Ovary (tissue), 9 donors: Measurements from ENCODE around the gene VSIG10. TPM values are rescaled to one million over a fixed set of nuclear protein-coding genes. Genes with fewer than 3 reads are reported as not detected.

ENCODE experiments used
- DNase-seq, 5 donors: peaks; one replicate each; pipeline ENCODE4 v3.0.0-alpha.2; 2019 to 2020
- H3K27ac ChIP-seq, 2 donors: fragments of 200-600 bp; one replicate each; pipeline versions ENCODE4 v1.5.1 to v1.8.0; 2019 to 2022
- H3K27me3 ChIP-seq: fragments of 200-600 bp; one replicate; pipeline ENCODE4 v1.8.0; 2022
- H3K36me3 ChIP-seq: fragments of 200-600 bp; sonication (generic); one replicate; pipeline ENCODE4 v1.5.1; 2019
- H3K4me1 ChIP-seq: one replicate; pipeline ENCODE4 v1.8.1; 2013; ENCODE audit warnings: mild to moderate bottlenecking, moderate library complexity; ENCODE audit not compliant: insufficient read depth
- H3K4me3 ChIP-seq: fragments of 200-600 bp; sonication (generic); one replicate; pipeline ENCODE4 v1.5.1; 2017
- H3K9me3 ChIP-seq, 2 donors: fragments of 200-600 bp in 1 of 2; sonication (generic) in 1 of 2; one replicate each; pipeline versions ENCODE4 v1.5.1 to v1.8.1; 2013 to 2019; ENCODE audit warnings: mild to moderate bottlenecking in 1 of 2, moderate library complexity in 1 of 2
- CTCF ChIP-seq, 3 donors: fragments of 450-650 bp in 2 of 3; fragments of 200-600 bp in 1 of 3; IDR thresholded peaks; one replicate each; pipeline versions ENCODE4 v1.5.1 to v1.8.0; 2016 to 2022; ENCODE audit warnings: antibody characterized with exemption in 3 of 3, mild to moderate bottlenecking in 1 of 3
- EP300 ChIP-seq: sonication (generic); formaldehyde crosslinking; IDR thresholded peaks from one replicate; pipeline ENCODE4 v1.6.1; 2017; ENCODE audit warnings: antibody characterized with exemption
- POLR2A ChIP-seq: fragments of 450-650 bp; IDR thresholded peaks from one replicate; pipeline ENCODE4 v1.6.1; 2017; ENCODE audit warnings: antibody characterized with exemption, mild to moderate bottlenecking, moderate library complexity
- WGBS, 3 donors: extraction: QIAGEN DNeasy Blood & Tissue Kit in 1 of 3; methylation state at CpG; one replicate each; pipeline versions ENCODE4 v1.1.5 to v1.1.7; 2013 to 2017; 5-methylcytosine and 5-hydroxymethylcytosine counted together
- intact Hi-C, 4 donors: fragments of 100-400 bp; cut with DNase I; formaldehyde crosslinking; loops; one replicate each; pipeline versions ENCODE4 v1.11.0 to v1.15.1; 2022 to 2023
- polyA plus RNA-seq, 2 donors: library from polyadenylated mRNA; stranded (reverse); fragments of 200-250 nt in 1 of 2; fragments of 350-450 nt in 1 of 2; fragmentation: Illumina TruSeq in 1 of 2; extraction: RNeasy Lipid Tissue Mini Kit (QIAGEN cat#74804) in 1 of 2; gene quantifications; one replicate each; pipeline ENCODE4 v1.2.3, GENCODE V29; 2013 to 2014
- total RNA-seq, 7 donors: library from RNA; depleted of rRNA in 2 of 7; stranded (reverse); fragments of >200 nt in 2 of 7; fragmentation: NEBNext Ultra II Directional in 3 of 7; extraction: Animal tissue kit (Norgen Biotek cat#: 25700) in 3 of 7; gene quantifications; one replicate each; pipeline versions ENCODE4 v1.1.0 to v1.2.4, GENCODE V29; 2016 to 2023
- donor health status: DM: no; HTN: no; CAD: no; lungs with moderate emphysema.
- donor health status: DM: no; HTN: no; CAD: no.
- donor health status: Bipolar disorder and iron deficiency.
- donor health status: DM: yes; HTN: yes; CAD: no.
- donor health status: DM: no; HTN: no; CAD: no.
- donor health status: DM: yes; HTN: yes; CAD: no.

Gene VSIG10
- total and polyA plus RNA-seq, 9 donors: 22.2 to 33.6 (median 27.8) TPM

GRCh38 chr12:118101051-118101450, 2.8 kb downstream of the VSIG10 start:
- peaks cover 2% of the 10 kb centered on the region for H3K4me1 ChIP-seq

GRCh38 chr12:118098911-118099671, 4.7 kb downstream of the VSIG10 start:
- H3K36me3 ChIP-seq: no peaks in the 10 kb centered on the region
- no peak overlapping the region for H3K4me3 ChIP-seq
- H3K27ac ChIP-seq: no peak overlapping the region
- 91 to 94% (median 92%) methylated on average over 12 of the region's 12 CpGs for WGBS, 3 donors
- intact Hi-C loops: no loop called here
- no peaks in the 10 kb centered on the region for H3K27me3 ChIP-seq
- TF ChIP-seq POLR2A (no peak), EP300 (no peak), CTCF (IDR thresholded peaks at IDR 0.05) (no peak)
- H3K9me3 ChIP-seq: no peaks in the 10 kb centered on the region
- H3K4me1 ChIP-seq: peaks cover 2% of the 10 kb centered on the region
- no peak for DNase-seq

More at GRCh38 chr12:118101051-118101450, 2.8 kb downstream of the VSIG10 start:
- Histone ChIP-seq H3K27me3 (no peaks in the 10 kb centered on the region), H3K27ac (no peak overlapping the region), H3K9me3 (no peaks in the 10 kb centered on the region), H3K36me3 (no peaks in the 10 kb centered on the region), H3K4me3 (no peak overlapping the region)
- no peak for DNase-seq
- TF ChIP-seq POLR2A (no peak), EP300 (no peak), CTCF (IDR thresholded peaks at IDR 0.05) (no peak)
- intact Hi-C loops: loop anchor here in 1 of 4 donors (5.0 kb wide), 1 partner anchor 39 kb away; the partner anchor contains the start of gene WSB2
- 95 to 97% (median 97%) methylated on average over 3 of the region's 3 CpGs for WGBS, 3 donors

- Histone ChIP-seq H3K9me3 (no peaks in the 10 kb centered on the region), H3K4me1 (peaks cover 2% of the 10 kb centered on the region), H3K27ac (no peak overlapping the region), H3K4me3 (no peak overlapping the region), H3K36me3 (no peaks in the 10 kb centered on the region), H3K27me3 (no peaks in the 10 kb centered on the region)
- intact Hi-C loops: no loop called here
- no peak for TF ChIP-seq CTCF (IDR thresholded peaks at IDR 0.05)
- TF ChIP-seq POLR2A: no peak
- TF ChIP-seq EP300: no peak
- DNase-seq: no peak
- 91 to 93% (median 93%) methylated on average over 3 of the region's 3 CpGs for WGBS, 3 donors
Observed at GRCh38 chr12:118098401-118098800, 5.4 kb downstream of the VSIG10 start.

- no peaks in the 10 kb centered on the region for H3K36me3 ChIP-seq
- no peak for DNase-seq
- H3K4me3 ChIP-seq: no peak overlapping the region
- H3K27me3 ChIP-seq: no peaks in the 10 kb centered on the region
- H3K4me1 ChIP-seq: no peaks in the 10 kb centered on the region
- intact Hi-C loops: no loop called here
- no peak overlapping the region for H3K27ac ChIP-seq
- H3K9me3 ChIP-seq: no peaks in the 10 kb centered on the region
- TF ChIP-seq EP300: no peak
- no peak for TF ChIP-seq CTCF (IDR thresholded peaks at IDR 0.05)
- TF ChIP-seq POLR2A: no peak
- WGBS, 3 donors: 81 to 86% (median 84%) methylated on average over 3 of the region's 3 CpGs
Observed at GRCh38 chr12:118094039-118094438, 9.8 kb downstream of the VSIG10 start.
